ENCODE measurements around the gene TFAM. TPM values are rescaled to one million over a fixed set of nuclear protein-coding genes. Genes with fewer than 3 reads are reported as not detected.

TFAM gene
- total RNA-seq, 1 donor = 18.8 TPM

DNA sequence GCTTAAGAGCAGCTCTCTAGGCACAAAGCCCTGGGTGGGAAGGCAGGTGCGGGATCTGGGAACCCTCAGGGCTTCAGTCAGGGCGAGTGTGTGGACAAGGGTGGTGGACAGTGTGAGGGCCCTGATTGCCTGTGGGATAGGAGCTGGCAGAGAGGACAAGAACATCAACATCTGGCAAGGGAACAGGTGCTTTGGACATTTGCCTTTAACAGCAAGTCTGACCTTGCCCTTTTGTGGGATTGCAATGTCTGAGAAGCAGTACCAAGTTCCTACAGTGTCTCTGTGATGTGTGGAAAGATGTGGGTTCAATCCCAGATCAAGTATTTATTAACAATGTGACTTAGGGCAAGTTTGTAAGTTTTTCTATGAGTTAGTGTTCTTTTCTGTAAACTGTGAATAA, 46.7 kb downstream of the TFAM start:
- Histone ChIP-seq H3K4me3 (ENCODE audit: insufficient read depth, low read length) (no peak overlapping the region), H3K27ac (ENCODE audit: low read depth, low read length) (no peak overlapping the region), H3K79me2 (ENCODE audit: insufficient read depth, low read length) (no peaks in the 10 kb centered on the region), H3K9me3 (ENCODE audit: low read depth, low read length) (no peaks in the 10 kb centered on the region), H3K4me1 (ENCODE audit: insufficient read depth, low read length) (peaks cover 21% of the 10 kb centered on the region), H2AFZ (ENCODE audit: low read length) (no peak overlapping the region), H4K20me1 (ENCODE audit: insufficient read depth, low read length) (no peaks in the 10 kb centered on the region), H3K36me3 (ENCODE audit: insufficient read depth, low read length) (no peaks in the 10 kb centered on the region), H3K27me3 (ENCODE audit: insufficient read depth, low read length) (no peaks in the 10 kb centered on the region), H3K4me2 (ENCODE audit: insufficient read depth, low read length) (no peak overlapping the region)
- DNase-seq (ENCODE audit: insufficient read length, low spot score, missing footprints) = peak; percentile 25
- TF ChIP-seq, protein P1, sequence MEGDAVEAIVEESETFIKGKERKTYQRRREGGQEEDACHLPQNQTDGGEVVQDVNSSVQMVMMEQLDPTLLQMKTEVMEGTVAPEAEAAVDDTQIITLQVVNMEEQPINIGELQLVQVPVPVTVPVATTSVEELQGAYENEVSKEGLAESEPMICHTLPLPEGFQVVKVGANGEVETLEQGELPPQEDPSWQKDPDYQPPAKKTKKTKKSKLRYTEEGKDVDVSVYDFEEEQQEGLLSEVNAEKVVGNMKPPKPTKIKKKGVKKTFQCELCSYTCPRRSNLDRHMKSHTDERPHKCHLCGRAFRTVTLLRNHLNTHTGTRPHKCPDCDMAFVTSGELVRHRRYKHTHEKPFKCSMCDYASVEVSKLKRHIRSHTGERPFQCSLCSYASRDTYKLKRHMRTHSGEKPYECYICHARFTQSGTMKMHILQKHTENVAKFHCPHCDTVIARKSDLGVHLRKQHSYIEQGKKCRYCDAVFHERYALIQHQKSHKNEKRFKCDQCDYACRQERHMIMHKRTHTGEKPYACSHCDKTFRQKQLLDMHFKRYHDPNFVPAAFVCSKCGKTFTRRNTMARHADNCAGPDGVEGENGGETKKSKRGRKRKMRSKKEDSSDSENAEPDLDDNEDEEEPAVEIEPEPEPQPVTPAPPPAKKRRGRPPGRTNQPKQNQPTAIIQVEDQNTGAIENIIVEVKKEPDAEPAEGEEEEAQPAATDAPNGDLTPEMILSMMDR (IDR thresholded peaks at IDR 0.05; ENCODE audit: extremely low read depth, low read depth, low read length) = no peak

DNA sequence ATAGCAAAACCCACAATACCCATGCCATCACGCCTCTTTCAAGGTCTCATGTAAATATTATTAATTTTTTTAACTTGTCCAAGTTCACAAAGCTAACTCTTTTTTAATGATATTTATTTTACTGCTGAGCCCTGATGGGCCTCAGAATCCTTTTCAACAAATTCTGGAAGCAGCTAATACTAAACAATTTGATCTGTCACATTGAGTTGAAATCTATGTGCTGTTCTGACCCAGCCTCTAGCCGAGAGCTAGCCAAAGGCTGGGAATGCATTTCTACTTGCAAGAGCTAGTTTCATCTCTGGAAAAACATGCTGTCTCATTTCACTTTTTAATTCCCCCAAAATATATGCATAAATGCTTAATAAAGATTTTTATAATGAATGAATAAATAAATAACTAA, 47.9 kb downstream of the TFAM start:
- TF ChIP-seq, protein P1 (IDR thresholded peaks at IDR 0.05; ENCODE audit: extremely low read depth, low read depth, low read length) = no peak
- H2AFZ ChIP-seq (ENCODE audit: low read length) = no peak overlapping the region
- H3K36me3 ChIP-seq (ENCODE audit: insufficient read depth, low read length) = no peaks in the 10 kb centered on the region
- no peak for DNase-seq (ENCODE audit: insufficient read length, low spot score, missing footprints)
- H3K4me3 ChIP-seq (ENCODE audit: insufficient read depth, low read length) = no peak overlapping the region
- no peaks in the 10 kb centered on the region for H3K27me3 ChIP-seq (ENCODE audit: insufficient read depth, low read length)
- H3K4me2 ChIP-seq (ENCODE audit: insufficient read depth, low read length) = no peak overlapping the region
- no peaks in the 10 kb centered on the region for H3K79me2 ChIP-seq (ENCODE audit: insufficient read depth, low read length)
- H3K4me1 ChIP-seq (ENCODE audit: insufficient read depth, low read length) = peaks cover 32% of the 10 kb centered on the region
- H4K20me1 ChIP-seq (ENCODE audit: insufficient read depth, low read length) = no peaks in the 10 kb centered on the region
- no peaks in the 10 kb centered on the region for H3K9me3 ChIP-seq (ENCODE audit: low read depth, low read length)
- H3K27ac ChIP-seq (ENCODE audit: low read depth, low read length) = no peak overlapping the region

DNA sequence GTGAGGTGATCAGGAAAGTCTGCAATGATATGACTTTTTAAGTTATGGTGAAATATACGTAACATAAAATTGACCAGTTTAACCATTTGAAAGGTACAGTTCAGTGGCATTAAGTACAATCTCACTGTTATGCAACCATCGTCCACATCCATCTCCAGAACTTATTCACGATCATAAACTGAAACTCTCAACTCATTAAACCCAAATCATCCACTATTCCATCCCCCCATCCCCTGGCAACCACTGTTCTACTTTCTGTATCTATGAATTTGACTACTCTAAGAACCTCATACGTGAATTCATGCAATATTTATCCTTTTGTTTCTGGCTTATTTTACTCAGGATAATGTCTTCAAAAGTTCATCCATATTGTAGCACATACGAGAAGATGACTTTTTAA, 48.4 kb downstream of the TFAM start:
- DNase-seq (ENCODE audit: insufficient read length, low spot score, missing footprints) = no peak
- Histone ChIP-seq H4K20me1 (ENCODE audit: insufficient read depth, low read length) (no peaks in the 10 kb centered on the region), H2AFZ (ENCODE audit: low read length) (no peak overlapping the region), H3K9me3 (ENCODE audit: low read depth, low read length) (no peaks in the 10 kb centered on the region), H3K4me3 (ENCODE audit: insufficient read depth, low read length) (no peak overlapping the region), H3K27ac (ENCODE audit: low read depth, low read length) (no peak overlapping the region), H3K36me3 (ENCODE audit: insufficient read depth, low read length) (no peaks in the 10 kb centered on the region), H3K79me2 (ENCODE audit: insufficient read depth, low read length) (no peaks in the 10 kb centered on the region), H3K4me1 (ENCODE audit: insufficient read depth, low read length) (peaks cover 36% of the 10 kb centered on the region), H3K27me3 (ENCODE audit: insufficient read depth, low read length) (no peaks in the 10 kb centered on the region), H3K4me2 (ENCODE audit: insufficient read depth, low read length) (no peak overlapping the region)
- TF ChIP-seq, protein P1 (IDR thresholded peaks at IDR 0.05; ENCODE audit: extremely low read depth, low read depth, low read length) = no peak

DNA sequence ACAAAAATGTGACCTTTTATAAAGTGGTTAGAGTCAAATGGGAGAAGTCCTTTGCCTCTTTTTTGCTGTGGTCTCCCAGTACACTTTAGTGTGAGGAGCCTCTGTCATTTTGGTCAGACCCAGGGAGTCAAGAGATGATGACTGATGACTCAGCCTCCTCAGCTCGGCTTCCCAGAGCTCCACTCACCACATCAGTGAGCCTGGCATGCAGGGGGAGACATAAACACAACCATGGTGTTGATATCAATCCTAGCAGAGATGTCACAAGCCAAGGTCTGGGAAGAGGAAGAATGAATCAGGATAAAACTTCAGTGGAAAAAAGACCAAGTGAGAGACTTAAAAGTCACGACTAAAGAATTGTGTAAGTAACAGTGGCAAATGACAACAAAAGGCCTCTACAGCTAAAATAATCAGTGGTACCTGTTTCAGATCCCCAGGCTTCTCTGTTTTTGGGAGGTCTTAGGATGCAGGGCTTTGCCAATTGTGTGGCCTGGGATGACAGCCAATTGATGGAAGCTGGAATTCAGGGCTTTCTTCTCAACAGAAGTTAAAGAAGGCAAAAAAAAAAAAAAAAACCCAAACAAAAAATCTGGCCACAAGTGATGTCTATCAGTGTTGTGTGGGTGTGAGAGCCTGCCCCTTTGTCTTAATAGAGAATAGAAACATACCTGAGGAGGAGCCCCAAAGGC, 50.2 kb downstream of the TFAM start:
- TF ChIP-seq, protein P1 (IDR thresholded peaks at IDR 0.05; ENCODE audit: extremely low read depth, low read depth, low read length) = peak; percentile 25
- Histone ChIP-seq H3K79me2 (ENCODE audit: insufficient read depth, low read length) (no peaks in the 10 kb centered on the region), H2AFZ (ENCODE audit: low read length) (peak overlapping the region; percentile 38), H3K27ac (ENCODE audit: low read depth, low read length) (peak overlapping the region; percentile 97), H3K27me3 (ENCODE audit: insufficient read depth, low read length) (no peaks in the 10 kb centered on the region), H3K4me3 (ENCODE audit: insufficient read depth, low read length) (no peak overlapping the region), H3K4me1 (ENCODE audit: insufficient read depth, low read length) (peaks cover 48% of the 10 kb centered on the region), H3K9me3 (ENCODE audit: low read depth, low read length) (peaks cover 3% of the 10 kb centered on the region), H4K20me1 (ENCODE audit: insufficient read depth, low read length) (no peaks in the 10 kb centered on the region), H3K36me3 (ENCODE audit: insufficient read depth, low read length) (no peaks in the 10 kb centered on the region), H3K4me2 (ENCODE audit: insufficient read depth, low read length) (peak overlapping the region; percentile 61)
- peak; percentile 65 for DNase-seq (ENCODE audit: insufficient read length, low spot score, missing footprints)
